Keratinocyte (primary cell): ENCODE data around the gene MTSS2.

Experiments used
- CTCF ChIP-seq, 3 experiments: IDR thresholded peaks in 1 of 3; conservative IDR thresholded peaks in 1 of 3; optimal IDR thresholded peaks in 1 of 3; 2 replicates in 2 of 3; 3 replicates in 1 of 3; pipeline versions ENCODE3 to v1.5.1; 2011; ENCODE audit warnings: low read length in 3 of 3, mild to moderate bottlenecking in 3 of 3, moderate library complexity in 2 of 3, control low read depth in 1 of 3, inconsistent platforms in 1 of 3; ENCODE audit not compliant: insufficient read depth in 2 of 3; ENCODE audit errors: extremely low read depth in 1 of 3
- EZH2 ChIP-seq: IDR thresholded peaks from one replicate; pipeline ENCODE4 v1.6.1; 2012; ENCODE audit warnings: inconsistent platforms, mild to moderate bottlenecking, low read length, moderate library complexity

- no peak for TF ChIP-seq CTCF (optimal IDR thresholded peaks at IDR 0.05 in 1 of 3, IDR thresholded peaks at IDR 0.05 in 1 of 3, conservative IDR thresholded peaks at IDR 0.05 in 1 of 3; ENCODE audit: extremely low read depth in 1 of 3, insufficient read depth in 2 of 3, low read length in 3 of 3)
- TF ChIP-seq EZH2 = no peak
Measured at GRCh38 chr16:70670175-70670574, 15.7 kb downstream of the MTSS2 start.
